A673 (cell line): ENCODE results near the gene SOX2.

Source experiments
- EZH2 ChIP-seq: fragments of 200-600 bp; sonication (generic); IDR thresholded peaks from 2 replicates; pipeline ENCODE4 v1.6.1; 2017; ENCODE audit warnings: borderline replicate concordance, low read depth, mild to moderate bottlenecking, mixed read lengths, antibody characterized with exemption, low read length; ENCODE audit not compliant: poor library complexity, severe bottlenecking
- TF ChIP-seq, protein P1 (sequence below): fragments of 300-800, 200-600 bp; sonication (generic); conservative IDR thresholded peaks from 2 replicates; pipeline ENCODE4 v1.5.1; 2017; ENCODE audit warnings: low read depth, mild to moderate bottlenecking, antibody characterized with exemption, low read length, moderate library complexity, mixed read lengths

DNA sequence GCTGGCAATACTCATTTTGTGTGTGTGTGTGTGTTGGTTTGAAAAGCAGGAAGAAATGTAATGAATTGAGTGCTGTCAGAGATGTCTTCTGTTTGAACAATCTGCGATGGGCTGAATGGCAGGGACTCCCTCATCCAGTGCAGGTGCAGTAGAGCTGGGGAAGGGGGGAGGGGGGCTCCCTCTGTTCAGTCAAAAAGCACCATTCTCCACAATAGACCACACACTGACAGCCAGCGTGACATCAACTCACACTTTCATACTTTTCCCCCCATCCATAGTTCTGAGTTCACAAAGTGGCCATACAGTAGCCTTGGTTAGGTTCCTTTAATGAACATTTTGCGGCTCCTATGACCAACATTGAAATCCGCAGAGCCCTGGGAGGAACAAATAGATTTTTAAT, 10.4 kb downstream of the SOX2 start:
- TF ChIP-seq, protein P1, sequence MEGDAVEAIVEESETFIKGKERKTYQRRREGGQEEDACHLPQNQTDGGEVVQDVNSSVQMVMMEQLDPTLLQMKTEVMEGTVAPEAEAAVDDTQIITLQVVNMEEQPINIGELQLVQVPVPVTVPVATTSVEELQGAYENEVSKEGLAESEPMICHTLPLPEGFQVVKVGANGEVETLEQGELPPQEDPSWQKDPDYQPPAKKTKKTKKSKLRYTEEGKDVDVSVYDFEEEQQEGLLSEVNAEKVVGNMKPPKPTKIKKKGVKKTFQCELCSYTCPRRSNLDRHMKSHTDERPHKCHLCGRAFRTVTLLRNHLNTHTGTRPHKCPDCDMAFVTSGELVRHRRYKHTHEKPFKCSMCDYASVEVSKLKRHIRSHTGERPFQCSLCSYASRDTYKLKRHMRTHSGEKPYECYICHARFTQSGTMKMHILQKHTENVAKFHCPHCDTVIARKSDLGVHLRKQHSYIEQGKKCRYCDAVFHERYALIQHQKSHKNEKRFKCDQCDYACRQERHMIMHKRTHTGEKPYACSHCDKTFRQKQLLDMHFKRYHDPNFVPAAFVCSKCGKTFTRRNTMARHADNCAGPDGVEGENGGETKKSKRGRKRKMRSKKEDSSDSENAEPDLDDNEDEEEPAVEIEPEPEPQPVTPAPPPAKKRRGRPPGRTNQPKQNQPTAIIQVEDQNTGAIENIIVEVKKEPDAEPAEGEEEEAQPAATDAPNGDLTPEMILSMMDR, result no peak
- no peak for TF ChIP-seq EZH2
